Measurements from ENCODE around the gene CSGALNACT2.
A peak's percentile ranks its signal among the peaks of the same experiment; 100 is the strongest.

Gene CSGALNACT2

GRCh38 chr10:43230909-43231522 is 92.8 kb downstream of the CSGALNACT2 start:
- peak; percentile 24 for DNase-seq

DNA sequence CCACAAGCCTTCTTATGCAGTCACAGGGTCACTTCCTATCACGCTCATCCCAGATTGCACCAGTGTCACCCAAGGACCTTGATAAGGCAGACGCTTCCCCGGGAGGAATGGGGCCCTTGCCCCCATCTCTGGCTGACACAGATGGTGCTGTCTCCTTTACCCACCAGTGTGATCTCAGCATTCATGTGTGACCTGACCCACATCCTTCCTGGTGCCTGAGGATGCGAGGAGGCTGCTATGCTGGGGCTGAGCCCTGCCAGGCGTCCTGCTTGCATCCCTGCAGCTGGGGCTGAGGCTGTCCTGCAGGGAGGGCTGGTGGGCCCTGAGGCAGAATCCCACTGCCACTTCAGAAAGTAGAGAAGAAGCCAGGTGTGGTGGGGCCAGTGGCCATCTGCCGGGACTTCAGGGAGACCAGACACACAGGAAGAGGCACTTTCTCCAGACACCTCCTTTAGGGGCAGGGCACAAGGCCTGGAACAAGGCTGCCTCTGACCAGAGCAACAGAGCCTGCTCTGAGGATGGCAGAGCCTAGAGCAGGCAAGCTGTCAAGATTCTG is 93.4 kb downstream of the CSGALNACT2 start:
- peak; percentile 23 for DNase-seq

GRCh38 chr10:43233601-43234430 is 95.6 kb downstream of the CSGALNACT2 start:
- peak; percentile 3 for DNase-seq

- peak; percentile 19 for DNase-seq
Measured at GRCh38 chr10:43234471-43235041, 96.3 kb downstream of the CSGALNACT2 start.
